Measurements from ENCODE around the gene RASGEF1B.

The RASGEF1B gene

GRCh38 chr4:81465406-81466340 is 6.0 kb downstream of the RASGEF1B start:
- DNase-seq (ENCODE audit: low spot score), result no peak

DNA sequence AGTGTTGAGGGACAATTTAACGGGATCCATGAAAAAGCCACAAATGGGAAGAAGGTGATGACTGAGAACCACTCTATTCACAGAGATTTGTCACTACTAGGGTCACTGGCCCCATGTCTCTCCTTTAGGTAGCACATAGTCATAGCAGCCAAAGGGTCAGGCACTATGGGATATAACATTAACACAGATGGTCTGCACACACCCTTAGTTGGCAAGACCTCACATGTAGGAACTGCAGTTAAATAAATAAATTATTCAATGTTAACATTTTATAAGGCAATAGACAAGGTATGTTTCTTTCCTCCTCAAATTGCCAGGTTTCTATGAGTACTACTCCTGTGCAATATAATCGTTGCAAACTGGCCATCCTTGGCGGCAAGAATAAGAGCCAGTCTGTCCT is 10.9 kb downstream of the RASGEF1B start:
- no peak for DNase-seq (ENCODE audit: low spot score)

GRCh38 chr4:81460191-81460701 is 11.5 kb downstream of the RASGEF1B start:
- no peak for DNase-seq (ENCODE audit: low spot score)

DNA sequence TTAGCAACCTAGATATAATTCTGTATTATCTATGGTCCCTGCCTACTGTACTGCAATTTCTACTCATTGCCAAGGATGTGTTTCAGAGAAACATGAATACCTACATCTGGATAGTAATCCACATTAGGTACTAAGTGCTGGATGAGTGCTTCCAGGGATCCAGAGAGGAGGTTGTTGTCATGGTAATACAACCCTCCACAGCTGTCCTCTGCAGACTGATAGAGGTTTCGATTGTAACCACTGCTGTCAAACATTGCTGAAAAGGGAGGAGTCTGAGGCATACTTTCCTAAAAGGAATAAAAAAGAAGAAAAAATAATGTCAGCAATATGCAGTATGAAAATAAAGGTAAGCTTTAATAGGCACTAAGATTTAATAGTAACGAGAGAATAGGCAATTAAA is 12.5 kb downstream of the RASGEF1B start:
- no peak for DNase-seq (ENCODE audit: low spot score)

DNA sequence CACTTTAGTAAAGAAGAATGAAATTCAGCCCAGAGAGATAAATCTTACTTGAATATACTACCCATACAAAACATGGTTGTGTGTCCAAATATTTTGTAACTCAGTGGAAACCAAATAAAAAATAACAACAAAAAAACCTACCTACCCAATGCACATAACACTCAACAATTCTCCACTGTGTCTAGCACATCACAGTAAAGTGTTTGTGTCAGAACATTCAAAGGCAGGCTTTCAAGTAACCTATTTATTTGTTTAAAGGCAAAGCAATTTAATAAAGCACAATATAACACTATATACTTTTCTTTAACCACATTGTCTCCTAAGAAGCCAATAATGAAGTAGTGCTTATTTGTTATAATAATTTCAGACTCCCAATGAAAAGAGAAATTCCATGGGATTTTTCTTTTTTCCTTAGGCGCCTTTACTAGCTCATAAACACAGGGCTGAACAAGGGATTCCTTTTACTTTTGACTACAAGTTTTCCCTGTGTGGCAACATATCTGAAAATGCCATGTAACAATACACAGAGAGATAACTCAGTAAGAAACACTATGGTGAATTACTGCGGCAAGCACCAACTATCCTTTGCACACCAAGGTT is 13.7 kb downstream of the RASGEF1B start:
- DNase-seq (ENCODE audit: low spot score), result no peak

- DNase-seq (ENCODE audit: low spot score), result no peak
Observed at GRCh38 chr4:81457345-81457744, 14.4 kb downstream of the RASGEF1B start.

DNA sequence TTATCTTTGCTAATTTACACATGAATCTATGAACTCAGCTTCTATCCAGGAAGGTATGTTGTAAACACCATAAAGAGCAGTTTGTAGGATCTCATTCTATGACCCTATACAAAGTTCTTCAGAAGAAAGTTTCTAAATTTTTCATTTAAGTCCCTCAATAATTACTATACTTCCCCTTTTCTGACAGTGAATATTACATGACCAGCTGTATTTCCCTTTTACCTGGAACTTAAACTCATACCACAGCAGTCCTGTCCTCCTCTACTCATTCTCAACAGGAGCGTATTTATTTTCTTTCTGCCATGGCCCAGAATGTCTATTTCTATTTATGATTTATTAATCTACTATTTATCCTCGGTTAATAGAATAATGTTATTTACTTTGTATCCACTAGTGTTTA is 15.8 kb downstream of the RASGEF1B start:
- no peak for DNase-seq (ENCODE audit: low spot score)

GRCh38 chr4:81454948-81455347 is 16.8 kb downstream of the RASGEF1B start:
- no peak for DNase-seq (ENCODE audit: low spot score)

- no peak for DNase-seq (ENCODE audit: low spot score)
Observed at GRCh38 chr4:81454499-81454898, 17.2 kb downstream of the RASGEF1B start.

- DNase-seq (ENCODE audit: low spot score), result no peak
Observed at GRCh38 chr4:81453024-81453423, 18.7 kb downstream of the RASGEF1B start.

- DNase-seq (ENCODE audit: low spot score), result no peak
Observed at GRCh38 chr4:81452452-81453006, 19.2 kb downstream of the RASGEF1B start.

DNA sequence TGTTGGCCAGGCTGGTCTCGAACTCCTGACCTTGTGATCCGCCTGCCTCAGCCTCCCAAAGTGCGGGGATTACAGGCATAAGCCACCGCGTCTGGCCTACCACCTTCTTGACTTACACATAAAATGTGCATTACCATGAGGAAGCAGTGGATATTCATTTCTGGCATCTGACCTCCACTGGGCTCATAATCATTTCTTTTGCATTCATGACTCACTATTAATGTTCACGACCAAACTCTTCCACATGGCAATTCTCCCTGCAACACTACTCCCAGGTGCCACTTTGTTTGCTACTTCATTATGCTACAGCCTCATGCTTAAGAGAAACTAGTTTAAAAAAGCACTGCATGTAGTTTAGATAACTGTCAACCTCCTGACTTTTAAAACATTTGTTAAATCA is 22.7 kb downstream of the RASGEF1B start:
- DNase-seq (ENCODE audit: low spot score), result no peak

DNA sequence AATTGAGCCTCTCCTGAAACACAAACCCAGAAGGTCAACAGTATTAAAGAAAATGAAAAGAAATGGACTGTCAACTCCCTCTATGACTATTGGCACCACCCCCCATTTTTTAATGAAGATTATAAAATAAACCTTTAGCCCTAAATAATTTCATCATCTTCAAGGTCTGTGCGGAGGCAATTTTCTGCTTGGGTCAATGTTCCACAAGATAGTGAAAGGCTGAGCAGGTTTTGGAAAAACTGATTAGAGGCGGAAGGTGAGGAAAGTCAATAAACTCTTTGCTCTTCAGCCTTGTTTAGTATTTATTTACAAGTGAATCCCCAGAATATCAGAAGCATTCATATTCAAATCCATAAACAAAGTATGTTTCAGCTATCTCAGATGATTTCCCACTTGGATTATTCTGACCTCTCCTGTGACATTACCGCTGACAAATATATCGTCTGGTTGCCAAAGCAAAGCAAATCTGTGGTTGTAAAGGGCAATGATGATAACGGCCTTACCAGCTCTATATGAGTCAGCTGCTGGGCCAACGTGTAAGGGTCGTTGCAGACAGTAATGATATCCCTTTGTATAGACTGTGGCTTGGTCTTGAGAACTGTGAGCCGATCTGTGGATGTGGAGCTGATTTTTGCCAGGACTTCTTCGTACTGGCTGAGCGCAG is 24.0 kb downstream of the RASGEF1B start:
- no peak for DNase-seq (ENCODE audit: low spot score)

DNA sequence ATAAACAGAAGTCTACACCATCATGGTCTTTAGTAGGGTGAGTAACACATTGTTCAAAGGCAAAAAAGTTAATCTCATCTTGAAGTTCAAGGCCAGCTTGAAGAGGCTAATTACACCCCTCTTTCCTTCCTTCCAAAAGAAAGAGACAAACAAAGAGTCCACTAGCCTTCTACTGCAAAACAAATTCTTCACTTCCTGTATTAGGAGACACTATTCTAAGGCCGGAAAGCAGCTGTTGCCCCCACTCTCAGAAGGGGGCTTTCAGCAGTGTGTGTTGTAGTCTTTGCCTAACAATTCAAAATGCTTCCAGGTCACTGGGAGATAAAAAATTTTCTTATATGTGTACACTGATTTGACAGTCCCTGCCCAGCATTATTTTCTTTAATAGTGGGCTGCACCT is 25.1 kb downstream of the RASGEF1B start:
- DNase-seq (ENCODE audit: low spot score), result no peak

GRCh38 chr4:81445196-81445595 is 26.5 kb downstream of the RASGEF1B start:
- no peak for DNase-seq (ENCODE audit: low spot score)

GRCh38 chr4:81442484-81443085 is 29.1 kb downstream of the RASGEF1B start:
- DNase-seq (ENCODE audit: low spot score), result no peak

- no peak for DNase-seq (ENCODE audit: low spot score)
Observed at GRCh38 chr4:81440949-81441348, 30.8 kb downstream of the RASGEF1B start.

DNA sequence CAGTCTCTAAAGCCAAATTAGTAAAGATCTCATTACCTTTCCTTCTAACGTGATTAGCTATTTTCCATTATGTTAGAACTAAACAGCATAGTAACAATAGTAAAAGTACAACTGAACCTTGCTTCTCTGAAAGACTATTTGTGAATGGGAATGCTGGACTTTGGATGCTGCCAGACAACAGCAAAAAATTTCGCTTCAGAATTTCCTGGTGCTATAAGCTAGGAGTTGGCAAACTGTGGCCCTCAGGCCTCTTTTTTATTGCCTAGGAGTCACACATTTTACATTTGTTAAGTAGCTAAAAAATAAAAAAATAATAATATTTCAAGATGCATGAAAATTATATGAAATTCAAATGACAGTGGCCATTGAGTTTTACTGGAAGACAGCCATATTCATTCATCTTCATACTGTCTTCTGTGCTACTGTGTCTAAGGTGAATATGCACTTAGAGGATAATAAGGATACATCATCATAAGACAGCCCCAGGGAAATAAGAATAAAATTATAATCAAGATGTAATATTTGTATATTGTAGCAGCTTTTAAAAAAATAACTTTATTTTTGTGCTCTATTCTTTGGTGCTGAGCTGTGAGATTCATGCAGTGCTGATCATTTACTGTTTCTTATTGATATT is 34.6 kb downstream of the RASGEF1B start:
- no peak for DNase-seq (ENCODE audit: low spot score)

DNA sequence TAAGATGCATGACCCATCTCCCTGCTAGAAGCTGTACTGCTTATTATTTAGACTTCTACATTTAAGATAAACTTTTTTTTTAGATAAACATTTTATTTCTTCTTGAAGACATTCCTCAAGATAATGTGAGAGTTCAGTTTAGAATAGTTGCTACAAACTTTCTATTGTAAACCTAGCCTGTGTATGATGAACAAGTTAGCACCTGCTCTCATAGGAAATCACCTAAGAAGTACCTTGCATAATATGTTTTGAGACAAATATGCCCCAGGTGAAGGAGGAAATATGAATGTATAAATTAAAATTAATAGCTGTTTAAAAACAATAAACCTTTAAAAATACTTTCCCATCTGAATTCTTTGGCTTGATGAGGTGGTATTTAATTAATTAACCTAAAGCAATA is 35.6 kb downstream of the RASGEF1B start:
- no peak for DNase-seq (ENCODE audit: low spot score)

DNA sequence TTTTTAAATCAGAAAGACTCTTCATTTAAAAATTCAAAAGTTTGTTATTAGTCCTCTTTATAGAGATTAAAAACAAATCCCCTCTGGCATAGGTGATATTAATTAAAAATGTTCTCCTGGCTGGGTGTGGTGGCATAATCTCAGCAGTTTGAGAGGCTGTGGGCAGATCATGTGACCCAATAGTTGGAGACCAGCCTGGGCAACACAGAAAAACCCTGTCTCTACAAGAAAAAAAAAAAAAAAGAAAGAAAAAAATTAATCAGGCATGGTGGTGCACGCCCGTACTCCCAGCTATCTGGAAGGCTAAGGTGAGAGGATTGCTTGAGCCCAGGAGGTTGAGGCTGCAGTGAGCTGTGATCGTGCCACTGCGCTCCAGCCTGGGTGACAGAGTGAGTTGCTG is 38.9 kb downstream of the RASGEF1B start:
- DNase-seq (ENCODE audit: low spot score), result no peak

- DNase-seq (ENCODE audit: low spot score), result no peak
Observed at GRCh38 chr4:81431971-81432370, 39.7 kb downstream of the RASGEF1B start.

- no peak for DNase-seq (ENCODE audit: low spot score)
Observed at GRCh38 chr4:81429607-81430006, 42.1 kb downstream of the RASGEF1B start.
